Measurements from ENCODE around the gene PLCH1.
A peak's percentile ranks its signal among the peaks of the same experiment; 100 is the strongest.

GRCh38 chr3:155352900-155353490, 391.9 kb downstream of the PLCH1 start:
- no peak for TF ChIP-seq ZNF24 (tag by site-specific recombination; IDR thresholded peaks at IDR 0.05)
- no peak for TF ChIP-seq ZNF449 (tag by site-specific recombination; IDR thresholded peaks at IDR 0.05)
- TF ChIP-seq INSM2 (tag by site-specific recombination; IDR thresholded peaks at IDR 0.05): no peak
- 0 out of 2 replicates have a peak, but pooled peaks have one; percentile 8 for TF ChIP-seq CTCF (tag by site-specific recombination; IDR thresholded peaks at IDR 0.05)
- no peak for TF ChIP-seq ZNF292 (tag by site-specific recombination; IDR thresholded peaks at IDR 0.05; ENCODE audit: borderline replicate concordance, low read depth)
- TF ChIP-seq KLF8 (tag by site-specific recombination; IDR thresholded peaks at IDR 0.05): no peak
- TF ChIP-seq ZFP3 (tag by site-specific recombination; IDR thresholded peaks at IDR 0.05; ENCODE audit: low read depth): no peak
- no peak for TF ChIP-seq REST (tag by site-specific recombination; IDR thresholded peaks at IDR 0.05)
- no peak for TF ChIP-seq ZNF639 (tag by site-specific recombination; IDR thresholded peaks at IDR 0.05)
- TF ChIP-seq TCF7L2 (IDR thresholded peaks at IDR 0.05; ENCODE audit: borderline replicate concordance, low read depth, low read length): no peak
- TF ChIP-seq ZNF660 (tag by site-specific recombination; IDR thresholded peaks at IDR 0.05): no peak
- no peak for TF ChIP-seq PATZ1 (tag by site-specific recombination; IDR thresholded peaks at IDR 0.05)
